Neuron (in vitro differentiated cells): ENCODE measurements around the gene CCDC80.

ENCODE experiments used
- H2AFZ ChIP-seq: one replicate; pipeline ENCODE4 v1.6.1; 2013; ENCODE audit warnings: low read depth, mild to moderate bottlenecking, inconsistent platforms, low read length, moderate library complexity
- H3K27me3 ChIP-seq: one replicate; pipeline ENCODE4 v1.6.1; 2013; ENCODE audit warnings: low read length; ENCODE audit not compliant: insufficient read depth
- H3K36me3 ChIP-seq: one replicate; pipeline ENCODE4 v1.6.1; 2013; ENCODE audit warnings: low read length; ENCODE audit not compliant: insufficient read depth
- H3K4me1 ChIP-seq: one replicate; pipeline ENCODE4 v1.6.1; 2013; ENCODE audit warnings: low read length; ENCODE audit not compliant: insufficient read depth
- H3K4me3 ChIP-seq: 2 replicates; pipeline ENCODE4 v1.5.1; 2013; ENCODE audit warnings: mild to moderate bottlenecking, low read length, moderate library complexity
- H3K9me3 ChIP-seq: one replicate; pipeline ENCODE4 v1.6.1; 2013; ENCODE audit warnings: low read length

The CCDC80 gene

DNA sequence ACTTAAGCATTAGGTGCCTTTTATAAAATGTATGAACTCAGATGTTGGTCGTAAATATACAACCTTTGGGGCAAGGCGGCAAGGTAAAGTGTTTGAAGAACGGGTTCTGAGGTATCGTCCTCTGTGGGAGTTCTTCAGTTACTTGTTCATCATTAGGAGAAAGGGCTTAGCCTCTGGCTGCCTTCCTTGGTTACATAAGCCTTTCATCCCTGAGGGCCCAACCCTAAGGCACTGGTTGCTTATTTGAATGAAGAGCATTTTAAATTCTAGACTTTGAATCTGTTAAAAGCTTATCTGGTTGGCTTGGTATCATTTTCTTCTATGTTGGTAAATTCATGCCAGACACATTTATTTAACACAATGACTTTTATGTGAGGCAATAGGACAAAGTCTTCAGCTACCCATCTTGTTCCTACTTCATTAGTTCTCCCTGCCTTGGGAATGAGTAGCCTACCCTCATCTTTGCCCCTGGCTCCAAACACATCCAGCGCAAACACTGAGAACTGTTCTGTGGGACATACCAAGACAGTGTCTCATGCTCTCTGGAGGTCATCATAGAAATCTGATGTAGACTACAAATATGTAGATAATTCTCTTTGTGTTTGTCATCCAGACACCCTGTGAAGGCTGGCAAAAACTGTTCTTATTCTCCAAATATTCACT, 12.4 kb upstream of the CCDC80 start:
- no peaks in the 10 kb centered on the region for H3K4me1 ChIP-seq
- no peak overlapping the region for H3K4me3 ChIP-seq
- no peaks in the 10 kb centered on the region for H3K9me3 ChIP-seq
- H2AFZ ChIP-seq: no peak overlapping the region
- no peaks in the 10 kb centered on the region for H3K27me3 ChIP-seq
- no peaks in the 10 kb centered on the region for H3K36me3 ChIP-seq

DNA sequence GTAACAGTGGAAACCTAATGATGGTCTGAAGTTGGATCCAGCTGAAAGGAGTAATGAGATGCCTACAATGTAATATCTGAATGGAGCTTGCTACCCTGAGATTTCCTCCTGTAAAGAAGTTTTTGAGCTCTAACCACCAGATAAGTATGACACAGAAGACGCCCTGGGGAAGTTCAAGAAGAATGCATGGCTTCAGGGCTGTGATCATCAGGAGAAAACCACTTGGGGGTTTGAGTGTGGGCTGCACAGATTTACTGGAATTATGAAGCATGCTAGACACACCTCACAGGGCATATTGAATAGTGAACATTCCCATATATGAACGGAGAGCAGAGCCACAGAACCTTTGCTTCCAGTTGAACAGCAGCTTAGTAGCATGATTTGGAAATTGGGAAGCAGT, 10.6 kb upstream of the CCDC80 start:
- Histone ChIP-seq H3K9me3 (no peaks in the 10 kb centered on the region), H3K27me3 (no peaks in the 10 kb centered on the region), H2AFZ (no peak overlapping the region), H3K4me1 (peaks cover 8% of the 10 kb centered on the region), H3K36me3 (no peaks in the 10 kb centered on the region), H3K4me3 (no peak overlapping the region)

DNA sequence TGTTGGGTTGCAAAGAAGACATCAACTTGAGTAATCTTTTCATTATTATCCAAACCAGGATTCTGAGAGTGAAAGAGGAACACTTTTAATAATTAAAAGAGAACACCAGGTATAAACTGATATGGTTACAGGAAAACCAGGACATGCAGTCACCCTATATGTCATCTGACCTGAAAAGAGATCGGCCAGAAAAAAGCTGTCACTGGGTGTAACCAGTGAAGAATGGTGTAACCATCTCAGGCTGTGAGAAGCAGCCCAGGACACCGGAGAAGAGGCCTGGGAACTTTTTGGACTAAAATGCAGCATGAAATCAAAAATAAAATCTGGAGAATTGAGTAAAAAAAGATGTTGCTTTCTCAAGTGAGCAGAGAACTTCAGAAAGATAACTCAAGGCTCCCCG, 10.1 kb upstream of the CCDC80 start:
- no peak overlapping the region for H2AFZ ChIP-seq
- H3K4me3 ChIP-seq: no peak overlapping the region
- H3K4me1 ChIP-seq: peaks cover 8% of the 10 kb centered on the region
- no peaks in the 10 kb centered on the region for H3K36me3 ChIP-seq
- H3K9me3 ChIP-seq: no peaks in the 10 kb centered on the region
- no peaks in the 10 kb centered on the region for H3K27me3 ChIP-seq

DNA sequence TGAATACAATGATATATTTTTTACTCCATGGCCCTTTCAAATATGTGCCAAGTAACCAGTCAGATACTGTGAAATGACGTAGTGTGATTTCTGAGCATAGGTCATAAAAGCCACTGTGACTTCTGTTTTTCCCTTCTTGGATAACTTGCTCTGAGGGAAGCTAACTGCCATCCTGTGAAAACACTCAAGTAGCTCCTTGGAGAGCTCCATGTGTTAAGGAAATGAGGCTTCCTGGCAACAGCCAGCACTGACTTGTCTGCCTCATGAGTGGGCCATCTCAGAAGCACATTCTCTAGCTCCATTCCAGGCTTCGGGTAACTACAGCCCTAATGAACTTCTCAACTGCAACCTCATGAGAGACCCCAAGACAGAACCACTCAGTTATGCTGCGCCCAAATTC, 9.5 kb upstream of the CCDC80 start:
- peaks cover 8% of the 10 kb centered on the region for H3K4me1 ChIP-seq
- H3K4me3 ChIP-seq: no peak overlapping the region
- H3K36me3 ChIP-seq: no peaks in the 10 kb centered on the region
- no peak overlapping the region for H2AFZ ChIP-seq
- no peaks in the 10 kb centered on the region for H3K9me3 ChIP-seq
- H3K27me3 ChIP-seq: no peaks in the 10 kb centered on the region

DNA sequence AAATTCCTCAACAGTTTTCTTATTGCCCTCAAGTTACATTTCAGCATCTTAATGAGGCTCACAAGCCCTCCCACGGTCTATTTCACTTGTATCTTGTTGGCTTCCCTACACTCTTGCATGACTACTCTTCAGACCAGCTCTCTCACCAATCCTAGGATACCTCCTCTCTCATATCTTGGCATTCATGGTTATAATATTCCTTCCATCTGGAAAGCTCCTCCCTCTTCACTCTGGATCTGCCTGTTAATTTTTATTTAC, 8.5 kb upstream of the CCDC80 start:
- H3K4me3 ChIP-seq: no peak overlapping the region
- no peaks in the 10 kb centered on the region for H3K27me3 ChIP-seq
- peaks cover 8% of the 10 kb centered on the region for H3K4me1 ChIP-seq
- no peaks in the 10 kb centered on the region for H3K9me3 ChIP-seq
- no peak overlapping the region for H2AFZ ChIP-seq
- H3K36me3 ChIP-seq: no peaks in the 10 kb centered on the region

DNA sequence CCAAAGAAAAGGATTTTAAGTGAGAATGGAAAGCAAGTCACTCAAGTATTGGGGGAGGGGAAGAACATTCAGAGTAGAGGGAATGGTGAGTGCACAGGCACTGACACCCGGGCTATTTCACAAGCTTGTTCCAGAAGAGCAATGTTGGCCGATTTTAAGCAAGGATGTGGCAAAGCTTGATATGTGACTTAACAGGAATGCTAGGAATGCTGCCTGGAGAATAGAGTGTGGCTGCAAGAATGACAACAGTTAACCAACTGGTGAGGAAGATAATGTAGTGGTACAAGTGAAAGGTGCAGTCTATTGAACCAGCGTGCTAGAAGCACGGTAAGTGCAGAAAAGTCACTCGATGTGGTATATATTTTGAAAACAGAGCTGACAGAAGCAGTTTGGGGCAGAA, 6.2 kb upstream of the CCDC80 start:
- no peaks in the 10 kb centered on the region for H3K36me3 ChIP-seq
- H3K4me1 ChIP-seq: peaks cover 11% of the 10 kb centered on the region
- H3K27me3 ChIP-seq: no peaks in the 10 kb centered on the region
- H3K9me3 ChIP-seq: no peaks in the 10 kb centered on the region
- H3K4me3 ChIP-seq: no peak overlapping the region
- no peak overlapping the region for H2AFZ ChIP-seq

DNA sequence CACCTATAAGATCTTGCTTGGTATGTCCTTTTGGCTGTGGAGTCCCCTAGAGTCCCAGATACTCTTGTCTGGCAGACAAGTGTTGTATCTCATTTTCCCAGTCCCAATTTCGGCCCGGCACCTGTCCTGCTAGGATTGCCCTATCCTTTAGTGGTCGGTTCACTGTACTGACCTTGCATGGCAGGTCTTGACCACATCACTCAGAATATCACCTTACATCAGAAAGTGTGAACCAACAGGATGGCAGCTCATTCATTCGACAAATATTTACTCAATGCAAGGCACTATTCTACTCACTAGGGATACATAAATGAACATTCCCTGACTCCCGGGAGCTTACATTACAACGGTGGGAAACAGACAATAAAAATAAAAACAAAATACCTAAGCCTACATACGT, 5.7 kb upstream of the CCDC80 start:
- no peaks in the 10 kb centered on the region for H3K27me3 ChIP-seq
- H3K4me1 ChIP-seq: peaks cover 11% of the 10 kb centered on the region
- no peak overlapping the region for H3K4me3 ChIP-seq
- H2AFZ ChIP-seq: no peak overlapping the region
- H3K9me3 ChIP-seq: no peaks in the 10 kb centered on the region
- H3K36me3 ChIP-seq: no peaks in the 10 kb centered on the region

DNA sequence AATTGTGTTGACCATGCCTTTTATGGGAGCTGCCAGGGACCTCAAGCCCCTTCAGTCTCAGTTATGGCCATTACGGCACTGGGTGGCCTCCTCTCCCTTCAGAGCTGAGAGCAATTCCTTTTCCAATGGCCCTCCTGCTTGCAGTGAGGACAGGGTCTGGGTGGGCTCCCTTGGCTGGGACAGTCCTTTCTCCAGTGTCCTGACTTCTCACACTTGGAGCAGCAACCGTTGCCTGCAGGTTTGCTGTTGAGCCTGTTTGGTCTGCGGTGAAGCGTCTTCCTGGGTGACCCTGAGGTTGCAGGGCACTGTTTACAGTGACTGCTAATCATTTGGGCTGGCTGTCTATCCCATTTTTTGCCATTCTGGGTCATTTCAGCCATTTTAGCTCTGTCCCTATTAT, 3.5 kb upstream of the CCDC80 start:
- no peak overlapping the region for H3K4me3 ChIP-seq
- no peaks in the 10 kb centered on the region for H3K27me3 ChIP-seq
- no peaks in the 10 kb centered on the region for H3K9me3 ChIP-seq
- no peaks in the 10 kb centered on the region for H3K36me3 ChIP-seq
- no peak overlapping the region for H2AFZ ChIP-seq
- H3K4me1 ChIP-seq: peaks cover 29% of the 10 kb centered on the region

DNA sequence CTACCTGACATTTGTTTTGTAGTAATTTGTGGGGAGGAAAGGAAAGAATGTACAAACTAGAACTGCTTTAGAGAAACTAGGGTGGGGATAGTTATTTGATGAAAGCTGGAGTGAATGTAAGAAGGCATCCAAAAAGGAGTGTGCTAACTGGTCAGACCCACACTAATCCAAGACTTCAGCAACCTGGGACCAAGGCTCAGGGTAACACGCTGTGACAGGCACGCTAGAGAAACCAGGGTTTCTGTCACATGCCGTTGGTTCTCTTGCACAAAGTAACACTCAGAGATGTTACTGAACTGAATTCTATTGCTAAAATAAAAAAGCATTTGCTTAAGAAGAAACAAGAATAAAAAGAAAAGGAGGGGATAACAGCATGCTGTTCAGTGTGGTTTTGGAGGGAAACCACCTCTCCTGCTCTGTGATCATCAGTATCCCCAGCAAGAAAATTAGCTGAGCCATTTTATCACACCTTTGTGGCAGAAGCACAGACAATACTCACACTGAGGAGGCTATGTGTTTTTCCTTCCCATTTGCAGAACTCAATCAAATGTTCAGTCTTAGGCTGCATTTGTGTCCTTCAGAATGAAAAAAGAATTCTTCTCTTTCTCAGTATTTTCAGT, 2.8 kb upstream of the CCDC80 start:
- H3K27me3 ChIP-seq: no peaks in the 10 kb centered on the region
- no peaks in the 10 kb centered on the region for H3K36me3 ChIP-seq
- peaks cover 4% of the 10 kb centered on the region for H3K9me3 ChIP-seq
- peaks cover 29% of the 10 kb centered on the region for H3K4me1 ChIP-seq
- no peak overlapping the region for H2AFZ ChIP-seq
- no peak overlapping the region for H3K4me3 ChIP-seq

DNA sequence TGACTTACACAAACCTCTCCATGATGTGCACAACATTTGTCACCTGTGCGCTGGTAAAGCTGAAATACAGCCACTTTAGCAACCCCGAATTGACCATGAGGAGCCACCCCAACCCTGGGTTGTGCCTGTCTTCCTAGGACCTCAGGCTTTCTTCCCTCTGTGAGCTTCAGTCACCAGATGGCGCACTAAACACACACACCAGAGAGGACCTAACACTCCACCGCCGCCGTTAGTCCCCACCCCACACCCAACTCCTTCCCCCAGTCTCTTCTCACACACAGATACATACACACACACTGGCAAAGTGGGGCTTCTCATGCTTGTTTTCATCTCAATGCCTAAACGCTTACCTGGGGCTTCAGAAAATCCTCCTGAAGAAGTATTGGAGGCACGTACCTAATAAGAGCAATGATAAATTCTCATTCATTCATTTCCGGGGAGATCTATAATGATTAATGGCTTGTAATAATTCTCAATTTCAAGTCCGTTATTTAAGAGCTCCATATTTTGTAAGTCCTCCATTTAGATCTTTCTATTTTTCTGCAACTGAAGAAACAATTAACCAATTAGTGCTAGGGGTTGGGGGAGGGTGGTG, 2.1 kb upstream of the CCDC80 start:
- Histone ChIP-seq H2AFZ (no peak overlapping the region), H3K4me1 (peaks cover 29% of the 10 kb centered on the region), H3K27me3 (no peaks in the 10 kb centered on the region), H3K9me3 (peaks cover 4% of the 10 kb centered on the region), H3K36me3 (no peaks in the 10 kb centered on the region), H3K4me3 (no peak overlapping the region)

DNA sequence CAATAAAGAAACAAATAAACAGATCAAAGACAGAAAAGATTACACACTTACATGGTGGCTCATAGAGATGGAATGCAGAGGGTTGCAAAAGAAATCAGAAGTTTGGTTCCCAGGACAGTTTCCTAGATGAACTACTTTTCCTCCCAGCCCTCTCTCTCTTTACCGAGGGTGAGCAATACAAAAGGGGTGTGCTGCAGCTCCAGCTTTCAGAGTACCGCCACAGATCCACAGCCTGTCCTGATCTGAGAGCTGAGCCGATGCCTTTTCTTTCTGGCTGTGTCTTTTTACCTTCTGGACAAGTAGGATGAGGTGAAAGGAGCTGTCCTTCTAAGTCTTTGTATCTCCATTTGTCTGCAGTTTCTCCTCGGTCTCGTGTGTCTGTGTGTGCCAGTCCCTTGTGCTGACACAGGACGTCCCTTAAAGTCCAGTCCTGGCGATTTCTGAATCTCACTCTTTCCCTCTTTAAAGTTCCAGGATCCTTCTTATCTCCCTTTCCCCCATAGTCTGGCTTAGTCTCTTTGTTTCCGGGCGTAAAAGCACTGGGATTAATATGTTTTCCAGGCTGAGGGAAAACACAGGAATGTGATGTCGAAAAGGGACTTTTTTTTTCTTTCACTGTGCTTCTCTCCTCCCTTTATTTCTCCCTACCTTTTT, 540 bp downstream of the CCDC80 start:
- H3K36me3 ChIP-seq: no peaks in the 10 kb centered on the region
- H3K4me3 ChIP-seq: peak overlapping the region; percentile 67
- H3K9me3 ChIP-seq: peaks cover 4% of the 10 kb centered on the region
- H3K27me3 ChIP-seq: no peaks in the 10 kb centered on the region
- peaks cover 20% of the 10 kb centered on the region for H3K4me1 ChIP-seq
- peak overlapping the region; percentile 85 for H2AFZ ChIP-seq

DNA sequence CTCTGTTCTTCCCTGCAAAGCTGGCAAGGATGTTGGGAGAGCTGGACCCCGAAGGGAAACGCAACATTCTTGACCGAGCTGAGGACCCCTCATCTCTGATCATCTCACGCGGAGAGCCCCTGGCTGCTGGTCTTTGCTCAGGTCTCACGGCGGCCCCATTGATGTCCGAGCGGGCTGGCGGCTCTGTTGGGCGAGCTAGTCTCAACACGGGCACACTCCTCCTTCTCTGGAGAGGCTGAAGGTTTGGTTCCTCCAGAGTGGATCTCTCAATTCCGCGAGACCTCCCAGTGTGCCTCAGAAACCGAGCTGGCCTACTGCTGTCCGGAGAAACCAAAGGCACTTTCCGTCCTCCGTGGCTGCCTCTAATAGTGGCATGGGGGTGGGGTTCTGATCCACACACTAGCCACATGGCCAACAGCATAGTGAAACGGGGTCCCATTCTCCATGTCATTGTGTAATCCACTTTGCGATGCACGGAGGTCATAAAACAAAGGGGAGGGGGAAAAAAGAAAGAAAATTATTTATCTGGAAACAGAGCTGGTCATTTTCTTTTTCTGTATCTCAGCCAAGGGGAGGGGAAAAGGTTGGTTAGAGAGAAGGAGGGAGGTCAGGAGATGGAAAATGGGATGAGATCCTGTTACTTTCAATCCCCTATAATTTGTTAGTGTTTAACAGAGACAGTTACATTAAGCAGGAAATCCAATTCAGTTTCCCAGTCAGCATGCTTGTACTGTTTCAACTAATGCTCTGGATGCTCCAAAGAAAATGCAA, 1.3 kb downstream of the CCDC80 start:
- Histone ChIP-seq H2AFZ (peak overlapping the region; percentile 85), H3K9me3 (peaks cover 4% of the 10 kb centered on the region), H3K4me3 (peak overlapping the region; percentile 67), H3K4me1 (peaks cover 20% of the 10 kb centered on the region), H3K36me3 (no peaks in the 10 kb centered on the region), H3K27me3 (no peaks in the 10 kb centered on the region)
